ENCODE measurements around the gene OLFML2B. TPM values are rescaled to one million over a fixed set of nuclear protein-coding genes. Genes with fewer than 3 reads are reported as not detected.

Gene OLFML2B
- total RNA-seq, 1 donor from 2014 or later, result 45.7 TPM

DNA sequence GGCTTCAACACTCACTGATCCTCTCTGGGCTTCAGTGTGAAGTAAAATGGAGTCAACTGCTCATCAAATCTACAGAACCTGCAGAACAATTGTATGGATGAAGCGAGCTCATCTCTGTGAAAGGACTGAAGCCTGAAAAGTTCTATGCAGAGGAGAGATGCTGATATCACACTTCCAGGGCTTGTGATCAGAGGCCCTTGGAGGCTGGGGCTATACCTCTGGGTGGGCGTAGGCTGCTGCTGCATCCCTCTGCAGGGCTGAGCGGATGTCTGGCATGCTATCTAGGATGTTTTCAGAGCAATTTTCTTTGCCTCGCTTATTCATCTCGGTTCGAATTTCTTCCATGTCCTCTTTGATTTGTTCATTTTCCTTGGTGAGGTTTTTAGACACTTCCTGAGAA, 17.6 kb downstream of the OLFML2B start:
- DNase-seq, result no peak

DNA sequence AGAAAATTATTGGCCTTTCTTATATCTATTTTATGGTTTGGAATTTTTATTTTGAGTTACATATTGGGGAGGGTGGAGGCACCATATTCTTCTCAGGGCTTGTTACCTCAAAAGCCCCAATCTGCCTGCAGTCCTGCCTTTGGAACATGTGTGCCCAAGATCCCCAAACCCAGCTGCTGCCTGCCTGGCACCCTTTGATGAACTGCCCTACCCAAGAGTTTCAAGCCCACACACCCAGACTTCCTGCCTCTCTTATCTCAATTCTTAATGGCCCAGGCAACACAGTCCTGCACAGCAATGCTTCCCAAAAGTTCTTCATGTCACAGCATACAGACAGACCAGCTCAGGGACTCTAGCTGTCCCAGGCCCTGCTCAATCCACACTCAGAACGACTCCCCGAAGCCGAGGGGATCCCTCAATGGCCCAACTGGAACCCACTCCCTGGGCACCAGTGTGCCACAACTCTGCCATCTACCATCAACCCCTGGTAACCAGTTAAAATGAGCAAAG, 19.2 kb downstream of the OLFML2B start:
- no peak for DNase-seq

- peak; percentile 87 for DNase-seq
Observed at GRCh38 chr1:162003830-162004215, 19.8 kb downstream of the OLFML2B start.

DNA sequence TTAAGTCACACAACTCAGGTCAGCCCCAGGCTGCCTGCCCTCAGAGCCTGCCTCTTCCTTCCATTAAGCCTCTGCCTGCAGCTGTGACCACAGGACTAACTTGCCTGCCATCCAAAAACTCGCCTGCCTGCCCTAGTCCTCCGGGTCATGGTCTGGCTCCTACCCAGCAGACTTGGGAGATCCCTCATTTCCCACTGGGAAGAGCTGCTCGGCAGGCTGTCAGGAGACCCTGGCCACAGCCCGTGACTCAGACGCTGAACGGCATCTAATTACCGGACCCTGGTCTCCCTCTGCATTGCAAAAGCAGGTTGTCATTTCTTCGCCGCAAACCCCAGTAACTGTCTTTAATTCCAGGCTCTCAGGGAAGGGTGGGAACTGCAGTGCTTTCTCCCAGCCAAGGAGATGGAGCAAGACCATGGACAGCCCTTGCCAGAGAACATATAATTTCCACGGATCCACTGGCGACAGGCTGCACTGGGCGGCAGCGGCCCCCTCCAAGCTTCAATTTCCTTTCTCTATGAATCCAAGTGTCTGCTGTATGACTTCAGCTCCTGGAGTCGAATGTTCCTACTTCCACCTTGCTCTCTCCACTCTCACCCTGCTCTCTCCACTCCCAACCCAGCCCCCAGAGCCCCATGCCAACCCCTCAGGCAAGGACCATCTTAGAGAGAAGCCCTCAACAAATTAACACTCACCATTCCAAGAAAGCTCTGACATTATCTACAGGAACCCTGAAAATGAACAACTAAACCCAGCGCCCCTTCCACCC, 20.4 kb downstream of the OLFML2B start:
- DNase-seq, result peak; percentile 79

GRCh38 chr1:162000053-162000420, 23.6 kb downstream of the OLFML2B start:
- DNase-seq, result no peak

DNA sequence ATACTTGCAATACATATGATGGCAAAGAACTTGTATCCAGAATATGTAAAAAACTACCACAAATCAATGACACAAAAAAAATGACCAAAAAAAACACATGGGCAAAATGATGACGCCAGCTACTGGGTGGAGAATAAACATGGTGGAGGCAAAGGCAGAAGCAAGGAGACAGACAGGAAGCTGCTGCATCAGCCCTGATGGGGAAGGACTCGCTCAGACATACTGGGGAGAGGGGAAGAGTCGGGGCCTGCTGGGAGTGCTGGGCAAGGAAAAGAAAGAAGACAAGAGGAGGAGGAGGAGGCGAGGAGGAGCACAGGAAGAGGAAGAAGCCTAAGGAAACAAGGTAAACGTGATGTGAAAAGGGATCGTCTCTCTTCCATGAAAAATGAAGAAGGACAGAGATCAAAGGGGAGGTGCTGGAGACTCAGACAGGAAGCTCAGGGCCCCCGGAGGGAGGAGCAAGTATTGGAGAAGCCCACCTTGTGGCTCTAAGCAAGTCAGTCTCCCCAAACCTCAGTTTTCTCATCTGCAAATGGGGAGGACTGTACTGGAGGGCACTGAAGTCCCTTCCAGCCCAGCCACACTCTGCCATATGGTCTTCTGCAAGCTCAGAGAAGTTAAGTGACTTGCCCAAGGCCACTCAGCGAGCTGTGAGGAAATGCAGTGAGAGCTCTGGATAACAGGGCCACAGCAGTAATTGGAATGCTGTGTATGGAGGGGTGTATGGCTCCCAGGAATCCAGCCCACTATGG, 24.2 kb downstream of the OLFML2B start:
- DNase-seq, result no peak

DNA sequence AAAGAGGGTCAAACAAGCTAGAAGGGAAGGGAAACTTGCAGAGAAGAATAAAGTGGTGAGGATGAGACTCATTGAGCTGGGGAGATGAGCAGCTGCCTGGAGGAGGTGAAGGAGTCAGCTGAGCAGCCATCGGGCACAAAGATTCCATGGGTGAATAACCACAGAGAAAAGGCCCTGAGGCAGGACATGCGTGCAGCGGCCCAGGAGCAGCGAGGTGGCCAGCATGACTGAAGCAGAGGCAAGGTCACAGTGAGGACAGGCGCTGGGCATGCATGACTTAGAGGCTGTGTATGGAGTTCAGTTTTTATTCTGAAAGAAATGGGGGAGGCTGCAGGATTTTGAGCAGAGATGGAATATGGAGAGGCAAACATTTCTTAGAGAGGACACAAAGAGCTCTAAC, 24.9 kb downstream of the OLFML2B start:
- DNase-seq, result no peak

DNA sequence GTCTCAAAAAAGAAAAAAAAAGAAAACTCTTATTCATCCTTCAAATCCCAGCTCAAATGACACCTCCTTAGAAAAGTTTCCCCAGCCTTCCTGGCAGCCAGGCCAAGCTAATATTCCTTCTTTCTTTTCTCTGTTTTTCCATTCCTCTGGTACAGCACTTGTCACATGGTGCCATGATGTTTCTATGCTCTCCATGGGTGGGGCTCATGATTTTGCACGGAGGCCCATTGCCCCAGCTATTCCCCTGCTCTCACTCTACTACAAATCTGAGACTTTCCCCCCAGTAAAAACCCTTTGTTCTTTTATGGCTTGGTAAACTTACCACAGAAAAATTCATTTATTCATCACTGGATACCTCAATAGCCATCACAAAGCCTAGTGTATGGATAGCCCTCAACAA, 26.5 kb downstream of the OLFML2B start:
- no peak for DNase-seq

- peak; percentile 64 for DNase-seq
Observed at GRCh38 chr1:161994175-161994668, 29.4 kb downstream of the OLFML2B start.

- no peak for DNase-seq
Observed at GRCh38 chr1:161993576-161993975, 30.1 kb downstream of the OLFML2B start.

DNA sequence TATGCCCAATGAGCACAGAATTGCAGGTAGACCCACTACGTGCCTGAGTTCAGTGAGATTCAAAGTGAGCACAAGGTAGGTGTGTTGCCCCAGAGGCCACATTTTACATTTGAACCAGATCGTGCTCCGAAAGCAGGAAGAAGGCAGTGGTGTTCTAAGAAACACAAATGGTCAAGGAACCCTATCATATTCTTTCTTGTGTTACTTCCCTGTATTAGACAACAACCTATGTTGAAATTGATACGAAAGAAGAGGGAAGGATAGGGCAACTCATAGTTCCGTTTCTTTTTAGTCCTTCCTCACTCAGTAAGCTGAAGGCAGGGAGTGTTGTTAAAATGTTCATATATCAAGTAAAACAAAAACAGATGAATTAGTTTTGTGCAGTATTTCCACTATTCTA, 33.9 kb downstream of the OLFML2B start:
- no peak for DNase-seq

- DNase-seq, result no peak
Observed at GRCh38 chr1:161989108-161989507, 34.6 kb downstream of the OLFML2B start.

GRCh38 chr1:161988413-161988812, 35.3 kb downstream of the OLFML2B start:
- DNase-seq, result no peak

DNA sequence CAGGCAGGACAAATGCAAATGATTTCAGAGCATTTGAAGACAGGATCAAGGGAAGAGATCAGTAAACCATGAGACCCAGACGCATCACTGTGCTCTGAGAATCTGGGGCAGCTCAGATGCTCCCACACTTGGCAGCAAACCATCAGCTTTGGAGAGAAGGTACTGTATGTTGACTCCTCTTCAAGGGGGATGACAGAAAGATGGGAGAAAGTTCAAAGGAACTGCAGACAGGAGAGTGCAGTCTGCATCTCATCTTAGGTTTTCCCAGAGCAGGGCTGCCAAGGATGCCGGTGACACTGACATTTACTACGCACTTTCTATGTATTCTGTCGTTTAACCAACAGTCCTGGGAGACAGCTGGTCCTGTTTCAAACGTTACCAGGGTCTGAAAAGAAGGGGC, 35.8 kb downstream of the OLFML2B start:
- peak; percentile 64 for DNase-seq

DNA sequence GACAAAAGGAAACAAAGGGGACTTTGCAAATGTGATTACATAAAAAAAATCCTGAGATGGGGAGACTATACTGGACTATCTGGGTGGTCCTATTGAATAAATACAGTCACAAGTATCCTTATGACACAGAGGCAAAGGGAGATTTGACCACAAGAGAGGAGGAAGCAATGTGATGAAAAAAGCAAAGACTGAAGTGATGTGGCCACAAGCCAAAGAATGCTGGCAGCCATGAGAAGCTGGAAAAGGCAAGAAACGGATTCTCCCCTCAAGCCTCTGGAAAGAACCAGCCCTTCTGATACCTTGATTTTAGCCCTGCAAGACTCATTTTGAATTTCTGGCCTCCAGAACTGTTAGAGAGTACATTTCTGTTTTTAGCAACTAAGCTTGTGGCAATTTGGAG, 36.4 kb downstream of the OLFML2B start:
- peak; percentile 48 for DNase-seq

- peak; percentile 93 for DNase-seq
Observed at GRCh38 chr1:161986328-161986727, 37.3 kb downstream of the OLFML2B start.

DNA sequence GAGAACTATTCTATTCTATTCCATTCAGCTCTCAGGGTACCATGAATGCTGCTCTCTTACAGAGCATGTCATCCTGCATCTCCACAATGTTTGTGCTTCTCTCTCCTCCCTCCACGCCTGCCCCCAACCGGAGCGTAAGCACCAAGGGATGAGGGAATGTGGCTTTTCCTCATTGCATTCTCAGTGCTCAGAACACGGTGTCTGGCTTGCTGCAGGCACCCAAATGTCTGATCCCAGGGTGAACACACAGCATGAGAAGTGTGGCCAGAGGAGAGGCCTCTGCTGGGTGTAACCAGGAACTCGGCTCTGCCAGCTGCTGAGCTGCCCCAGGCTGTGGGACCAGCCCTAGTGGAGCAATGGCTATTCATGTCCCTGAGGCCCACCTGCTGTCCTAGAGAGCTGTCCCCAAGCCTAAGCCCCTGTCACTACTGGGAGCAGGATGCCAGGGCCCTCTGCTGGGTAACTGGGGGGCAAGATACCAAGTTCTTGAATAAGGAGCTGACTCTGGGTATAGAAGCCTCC, 38.3 kb downstream of the OLFML2B start:
- peak; percentile 26 for DNase-seq

DNA sequence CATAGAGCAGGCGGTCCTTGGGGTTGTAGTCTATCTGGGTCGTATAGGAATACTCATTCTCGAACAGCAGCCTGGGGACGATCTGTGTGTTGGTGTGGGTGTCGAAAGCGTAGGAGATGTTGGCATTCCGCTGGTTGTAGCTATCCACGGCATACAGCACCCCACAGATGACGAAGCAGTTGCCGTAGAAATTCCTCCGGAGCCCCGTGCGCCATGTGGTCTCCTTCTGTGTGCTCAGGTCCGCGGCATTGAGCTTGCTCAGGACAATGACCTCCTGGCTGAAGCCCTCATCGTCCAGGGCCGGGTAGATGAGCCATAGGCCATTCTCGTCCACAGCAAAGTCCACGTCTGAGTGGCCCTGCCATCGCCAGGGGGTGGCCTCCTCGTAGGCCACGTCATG, 39.9 kb downstream of the OLFML2B start:
- DNase-seq, result no peak

DNA sequence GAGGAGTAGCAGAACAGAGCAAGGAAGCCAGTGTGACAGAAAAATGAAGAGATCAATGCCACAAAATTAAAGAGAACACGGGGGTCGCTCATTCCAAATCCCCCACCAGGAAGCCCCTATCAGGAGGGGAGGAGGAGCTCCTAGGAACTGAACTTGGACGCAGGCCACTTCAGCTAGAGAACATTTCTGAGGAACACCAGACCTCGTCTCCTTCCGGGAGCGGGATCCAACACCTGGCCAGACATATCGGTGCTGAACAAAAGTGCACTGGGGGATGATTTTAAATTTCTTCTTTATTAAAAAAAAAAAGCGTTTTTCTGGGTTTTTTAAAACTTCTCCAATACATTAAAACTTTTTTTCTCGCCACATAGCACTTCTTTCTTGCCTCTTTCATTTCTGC, 40.8 kb downstream of the OLFML2B start:
- peak; percentile 82 for DNase-seq

DNA sequence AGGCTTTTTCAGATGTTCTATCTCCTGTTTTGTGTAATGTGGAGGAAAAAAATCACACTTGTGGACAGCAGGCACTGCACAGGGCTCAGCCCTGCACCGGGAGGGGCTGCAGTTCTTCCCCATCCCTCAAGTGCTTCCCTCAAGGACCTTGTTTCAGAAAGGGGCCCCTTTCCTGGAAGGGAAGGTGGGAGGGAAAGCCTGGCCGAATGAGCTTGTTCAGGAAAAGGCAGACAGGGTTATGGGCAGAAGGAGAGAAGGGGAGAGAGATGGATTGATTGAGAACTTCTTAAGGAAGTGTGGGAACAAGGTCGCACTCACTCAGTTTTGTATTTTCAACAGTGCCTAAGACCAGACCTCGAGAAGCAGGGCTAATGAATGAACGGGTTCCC, 41.2 kb downstream of the OLFML2B start:
- peak; percentile 76 for DNase-seq

GRCh38 chr1:161981735-161982506, 41.7 kb downstream of the OLFML2B start:
- peak; percentile 33 for DNase-seq

DNA sequence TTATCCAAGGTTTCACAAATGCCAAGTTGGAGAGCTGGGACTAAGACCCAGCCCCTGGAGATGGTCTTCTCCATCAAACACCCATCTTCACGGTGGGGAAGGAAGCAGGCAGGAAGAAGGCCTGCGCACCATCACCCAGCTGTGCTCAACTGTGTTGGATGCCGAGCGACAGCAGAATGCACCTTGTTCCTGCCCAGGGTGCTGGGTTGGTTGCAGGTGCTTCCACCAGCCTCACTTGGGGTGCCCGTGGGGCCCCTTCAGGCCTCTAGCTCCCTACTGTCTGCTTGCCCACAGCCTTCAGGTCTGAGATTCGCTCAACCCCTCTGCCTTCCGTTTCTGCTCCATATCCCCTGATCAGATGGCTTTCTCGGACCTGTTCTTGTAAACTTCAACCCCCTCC, 42.5 kb downstream of the OLFML2B start:
- no peak for DNase-seq

Data from tongue (tissue), 2 donors.